ENCODE results near the gene PRRC2C. TPM values are rescaled to one million over a fixed set of nuclear protein-coding genes. Genes with fewer than 3 reads are reported as not detected.

PRRC2C gene
- total RNA-seq, 4 donors from 2014 or later, result 61.7 to 125 (median 94.9) TPM

DNA sequence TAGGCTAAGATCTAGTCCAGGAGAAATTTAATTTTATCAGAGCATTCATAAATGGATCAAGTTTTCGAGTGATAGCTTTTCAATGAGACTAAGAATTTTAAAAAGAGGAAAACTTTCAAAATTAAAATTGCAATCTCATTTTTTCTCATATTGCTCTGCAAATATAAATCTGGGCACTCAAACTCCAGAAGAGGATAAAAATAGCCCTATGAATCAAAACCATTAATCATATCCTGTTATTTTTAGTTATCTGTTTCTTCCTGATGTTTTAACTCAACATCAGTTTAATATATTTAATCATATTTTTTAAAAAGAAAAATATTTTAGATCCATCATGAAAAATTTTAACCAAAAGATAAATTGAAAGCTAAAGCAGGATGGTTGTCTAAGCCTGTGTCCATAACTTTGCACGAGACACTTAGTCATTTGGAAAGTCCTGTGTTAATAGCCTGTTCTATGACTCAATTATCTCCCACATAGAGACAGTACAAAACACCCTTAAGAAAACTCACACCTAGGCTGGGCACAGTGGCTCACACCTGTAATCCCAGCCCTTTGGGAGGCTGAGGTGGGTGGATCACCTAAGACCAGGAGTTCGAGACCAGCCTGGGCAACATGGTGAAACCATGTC, 17.1 kb upstream of the PRRC2C start:
- no peaks in the 10 kb centered on the region for H3K36me3 ChIP-seq
- H3K27ac ChIP-seq, result no peak overlapping the region
- intact Hi-C loops (cut with DNase I; ENCODE audit: low total_unique reads) (no loop called here), in situ Hi-C loops (cut with MboI; ENCODE audit: low pct_ligation_motif_present in 1 of 4, low pct_unique_long_range_greater_than_20kb in 1 of 4, low sequenced_read_pairs in 3 of 4) (no loop called here)
- H3K27me3 ChIP-seq, result no peaks in the 10 kb centered on the region
- H3K4me3 ChIP-seq, result no peak overlapping the region
- DNase-seq, result no peak
- no peaks in the 10 kb centered on the region for H3K4me1 ChIP-seq
- TF ChIP-seq EP300 (IDR thresholded peaks at IDR 0.05; ENCODE audit: low read depth) (no peak), POLR2A (IDR thresholded peaks at IDR 0.05) (no peak), POLR2AphosphoS5 (IDR thresholded peaks at IDR 0.05) (no peak)
- TF ChIP-seq, protein P1, sequence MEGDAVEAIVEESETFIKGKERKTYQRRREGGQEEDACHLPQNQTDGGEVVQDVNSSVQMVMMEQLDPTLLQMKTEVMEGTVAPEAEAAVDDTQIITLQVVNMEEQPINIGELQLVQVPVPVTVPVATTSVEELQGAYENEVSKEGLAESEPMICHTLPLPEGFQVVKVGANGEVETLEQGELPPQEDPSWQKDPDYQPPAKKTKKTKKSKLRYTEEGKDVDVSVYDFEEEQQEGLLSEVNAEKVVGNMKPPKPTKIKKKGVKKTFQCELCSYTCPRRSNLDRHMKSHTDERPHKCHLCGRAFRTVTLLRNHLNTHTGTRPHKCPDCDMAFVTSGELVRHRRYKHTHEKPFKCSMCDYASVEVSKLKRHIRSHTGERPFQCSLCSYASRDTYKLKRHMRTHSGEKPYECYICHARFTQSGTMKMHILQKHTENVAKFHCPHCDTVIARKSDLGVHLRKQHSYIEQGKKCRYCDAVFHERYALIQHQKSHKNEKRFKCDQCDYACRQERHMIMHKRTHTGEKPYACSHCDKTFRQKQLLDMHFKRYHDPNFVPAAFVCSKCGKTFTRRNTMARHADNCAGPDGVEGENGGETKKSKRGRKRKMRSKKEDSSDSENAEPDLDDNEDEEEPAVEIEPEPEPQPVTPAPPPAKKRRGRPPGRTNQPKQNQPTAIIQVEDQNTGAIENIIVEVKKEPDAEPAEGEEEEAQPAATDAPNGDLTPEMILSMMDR (IDR thresholded peaks at IDR 0.05), result no peak
- WGBS, 2 donors (ENCODE audit: low coverage in 1 of 2), result 66 to 86% methylated on average over 2 to 3 of the region's 3 CpGs
- H3K9me3 ChIP-seq, result no peaks in the 10 kb centered on the region

DNA sequence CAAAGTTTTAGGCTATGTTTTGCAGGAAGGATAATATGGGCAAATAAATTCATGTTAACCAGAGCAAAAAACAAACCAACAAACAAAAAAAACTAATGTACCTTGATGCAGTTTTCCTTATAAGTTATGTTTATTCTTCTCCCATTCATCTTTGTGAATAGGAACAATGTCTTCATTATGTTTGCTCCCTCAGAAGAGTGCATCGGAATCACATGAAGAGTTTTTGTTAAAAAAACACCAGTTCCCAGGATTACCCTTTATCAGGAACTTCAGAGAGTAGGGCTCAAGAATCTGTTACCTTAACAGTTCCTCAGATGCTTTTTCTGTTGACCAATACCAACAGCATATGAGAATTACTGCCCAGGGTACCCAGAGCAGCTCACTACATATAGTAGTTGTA, 14.6 kb upstream of the PRRC2C start:
- DNase-seq, result no peak
- intact Hi-C loops (cut with DNase I; ENCODE audit: low total_unique reads) (no loop called here), in situ Hi-C loops (cut with MboI; ENCODE audit: low pct_ligation_motif_present in 1 of 4, low pct_unique_long_range_greater_than_20kb in 1 of 4, low sequenced_read_pairs in 3 of 4) (no loop called here)
- 71 to 88% methylated on average over 1 of the region's 1 CpG for WGBS, 2 donors (ENCODE audit: low coverage in 1 of 2)
- no peak overlapping the region for H3K27ac ChIP-seq
- H3K4me1 ChIP-seq, result no peaks in the 10 kb centered on the region
- no peak overlapping the region for H3K4me3 ChIP-seq
- TF ChIP-seq, protein P1 (IDR thresholded peaks at IDR 0.05), result no peak
- no peak for TF ChIP-seq POLR2AphosphoS5 (IDR thresholded peaks at IDR 0.05)
- TF ChIP-seq POLR2A (IDR thresholded peaks at IDR 0.05), result no peak
- TF ChIP-seq EP300 (IDR thresholded peaks at IDR 0.05; ENCODE audit: low read depth), result no peak
- H3K9me3 ChIP-seq, result no peaks in the 10 kb centered on the region
- no peaks in the 10 kb centered on the region for H3K27me3 ChIP-seq
- H3K36me3 ChIP-seq, result no peaks in the 10 kb centered on the region

DNA sequence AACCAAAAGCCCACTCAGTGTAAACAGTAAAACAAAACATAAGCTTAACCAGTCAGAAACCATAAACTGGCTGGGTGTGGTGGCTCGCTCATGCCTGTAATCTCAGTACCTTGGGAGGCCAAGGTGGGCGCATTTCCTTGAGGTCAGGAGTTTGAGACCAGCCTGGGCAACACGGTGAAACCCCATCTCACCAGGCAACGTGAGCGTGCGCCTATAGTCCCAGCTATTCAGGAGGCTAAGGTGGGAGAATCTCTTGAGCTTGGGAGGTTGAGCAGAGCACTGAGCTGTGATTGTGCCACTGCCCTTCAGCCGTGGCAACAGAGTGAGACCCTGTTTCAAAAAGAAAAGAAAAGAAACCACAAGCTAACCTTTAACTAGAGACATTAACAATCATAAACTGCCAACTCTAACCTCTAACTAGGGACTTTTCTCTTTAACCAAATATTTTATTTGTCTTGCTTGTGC, 13.1 kb upstream of the PRRC2C start:
- in situ Hi-C loops (cut with MboI; ENCODE audit: low pct_ligation_motif_present in 1 of 4, low pct_unique_long_range_greater_than_20kb in 1 of 4, low sequenced_read_pairs in 3 of 4), result no loop called here
- Histone ChIP-seq H3K4me3 (no peak overlapping the region), H3K4me1 (no peaks in the 10 kb centered on the region), H3K36me3 (no peaks in the 10 kb centered on the region), H3K27me3 (no peaks in the 10 kb centered on the region), H3K27ac (no peak overlapping the region), H3K9me3 (no peaks in the 10 kb centered on the region)
- WGBS, 2 donors (ENCODE audit: low coverage in 1 of 2), result 60 to 77% methylated on average over 1 to 7 of the region's 7 CpGs
- intact Hi-C loops (cut with DNase I; ENCODE audit: low total_unique reads), result no loop called here
- TF ChIP-seq, protein P1 (IDR thresholded peaks at IDR 0.05), result no peak
- no peak for TF ChIP-seq POLR2A (IDR thresholded peaks at IDR 0.05)
- DNase-seq, result no peak

DNA sequence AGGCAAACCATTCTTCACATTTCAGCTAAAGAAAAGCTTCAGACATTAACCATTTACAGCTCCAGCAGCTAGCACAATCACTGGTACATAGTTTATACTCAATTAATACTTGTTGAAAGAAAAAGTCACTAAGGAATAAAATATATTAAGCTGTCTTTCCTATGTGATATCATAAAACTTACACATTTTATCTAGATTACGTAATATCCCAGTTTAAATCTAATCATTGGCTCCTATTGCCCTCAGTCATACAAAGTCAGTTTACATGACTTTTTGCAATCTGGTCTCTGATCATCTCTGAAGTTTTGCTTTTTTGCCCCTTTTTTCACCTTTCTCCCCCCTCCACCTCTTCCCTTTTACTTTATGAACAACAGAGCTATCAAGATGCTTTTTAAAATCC, 8.5 kb upstream of the PRRC2C start:
- H3K9me3 ChIP-seq, result no peaks in the 10 kb centered on the region
- H3K27ac ChIP-seq, result no peak overlapping the region
- no peak for DNase-seq
- no peaks in the 10 kb centered on the region for H3K4me1 ChIP-seq
- no peaks in the 10 kb centered on the region for H3K36me3 ChIP-seq
- WGBS, 2 donors (ENCODE audit: low coverage in 1 of 2), result 77 to 94% methylated on average over 1 of the region's 1 CpG
- H3K4me3 ChIP-seq, result no peak overlapping the region
- intact Hi-C loops (cut with DNase I; ENCODE audit: low total_unique reads) (no loop called here), in situ Hi-C loops (cut with MboI; ENCODE audit: low pct_ligation_motif_present in 1 of 4, low pct_unique_long_range_greater_than_20kb in 1 of 4, low sequenced_read_pairs in 3 of 4) (no loop called here)
- TF ChIP-seq POLR2A (IDR thresholded peaks at IDR 0.05) (no peak), POLR2AphosphoS5 (IDR thresholded peaks at IDR 0.05) (no peak), EP300 (IDR thresholded peaks at IDR 0.05; ENCODE audit: low read depth) (no peak)
- TF ChIP-seq, protein P1 (IDR thresholded peaks at IDR 0.05), result no peak
- no peaks in the 10 kb centered on the region for H3K27me3 ChIP-seq
